Measurements from ENCODE around the gene EXOSC5. TPM values are rescaled to one million over a fixed set of nuclear protein-coding genes. Genes with fewer than 3 reads are reported as not detected.

The EXOSC5 gene
- total RNA-seq, 4 donors from 2014 or later = 28.6 to 34.5 (median 28.9) TPM

DNA sequence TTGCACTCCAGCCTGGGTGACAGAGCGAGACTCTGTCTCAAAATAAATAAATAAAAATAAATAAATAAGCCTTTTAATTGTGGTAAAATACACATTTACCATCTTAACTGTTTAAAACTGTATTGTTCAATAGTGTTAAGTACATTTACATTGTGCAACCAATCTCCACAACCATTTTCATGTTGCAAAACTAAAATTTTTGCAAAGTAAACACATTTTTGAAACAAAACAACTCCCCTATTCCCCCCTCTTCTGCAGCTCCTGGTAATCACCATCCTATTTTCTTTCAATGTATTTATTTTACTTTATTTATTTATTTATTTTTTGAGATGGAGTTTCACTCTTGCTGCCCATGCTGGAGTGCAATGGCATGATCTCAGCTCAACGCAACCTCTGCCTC, 27.4 kb downstream of the EXOSC5 start:
- intact Hi-C loops (cut with DNase I; ENCODE audit: low total_unique reads) = no loop called here
- TF ChIP-seq POLR2A (IDR thresholded peaks at IDR 0.05) (no peak), CTCF (IDR thresholded peaks at IDR 0.05) (no peak)
- H3K4me3 ChIP-seq (ENCODE audit: low read depth, poor library complexity, severe bottlenecking) = no peak overlapping the region
- DNase-seq (ENCODE audit: low spot score in 2 of 2) = no peak
- 95 to 96% methylated on average over 2 of the region's 2 CpGs for WGBS, 2 donors

- H3K4me3 ChIP-seq (ENCODE audit: low read depth, poor library complexity, severe bottlenecking) = no peak overlapping the region
- DNase-seq (ENCODE audit: low spot score in 2 of 2) = no peak
- no peak for TF ChIP-seq POLR2A (IDR thresholded peaks at IDR 0.05)
- TF ChIP-seq CTCF (IDR thresholded peaks at IDR 0.05) = no peak
- intact Hi-C loops (cut with DNase I; ENCODE audit: low total_unique reads) = no loop called here
- 35 to 41% methylated on average over 6 of the region's 6 CpGs for WGBS, 2 donors
Observed at GRCh38 chr19:41367848-41368301, 29.3 kb downstream of the EXOSC5 start.

GRCh38 chr19:41366089-41366488, 31.1 kb downstream of the EXOSC5 start:
- no peak overlapping the region for H3K4me3 ChIP-seq (ENCODE audit: low read depth, poor library complexity, severe bottlenecking)
- 95 to 100% methylated on average over 1 of the region's 1 CpG for WGBS, 2 donors
- no peak for DNase-seq (ENCODE audit: low spot score in 2 of 2)
- TF ChIP-seq CTCF (IDR thresholded peaks at IDR 0.05) (no peak), POLR2A (IDR thresholded peaks at IDR 0.05) (no peak)
- intact Hi-C loops (cut with DNase I; ENCODE audit: low total_unique reads) = no loop called here

- H3K4me3 ChIP-seq (ENCODE audit: low read depth, poor library complexity, severe bottlenecking) = peak overlapping the region; percentile 41
- TF ChIP-seq CTCF (IDR thresholded peaks at IDR 0.05) (no peak), POLR2A (IDR thresholded peaks at IDR 0.05) (no peak)
- intact Hi-C loops (cut with DNase I; ENCODE audit: low total_unique reads) = no loop called here
- 71 to 76% methylated on average over 14 of the region's 14 CpGs for WGBS, 2 donors
- no peak for DNase-seq (ENCODE audit: low spot score in 2 of 2)
Observed at GRCh38 chr19:41364524-41365391, 32.4 kb downstream of the EXOSC5 start.

DNA sequence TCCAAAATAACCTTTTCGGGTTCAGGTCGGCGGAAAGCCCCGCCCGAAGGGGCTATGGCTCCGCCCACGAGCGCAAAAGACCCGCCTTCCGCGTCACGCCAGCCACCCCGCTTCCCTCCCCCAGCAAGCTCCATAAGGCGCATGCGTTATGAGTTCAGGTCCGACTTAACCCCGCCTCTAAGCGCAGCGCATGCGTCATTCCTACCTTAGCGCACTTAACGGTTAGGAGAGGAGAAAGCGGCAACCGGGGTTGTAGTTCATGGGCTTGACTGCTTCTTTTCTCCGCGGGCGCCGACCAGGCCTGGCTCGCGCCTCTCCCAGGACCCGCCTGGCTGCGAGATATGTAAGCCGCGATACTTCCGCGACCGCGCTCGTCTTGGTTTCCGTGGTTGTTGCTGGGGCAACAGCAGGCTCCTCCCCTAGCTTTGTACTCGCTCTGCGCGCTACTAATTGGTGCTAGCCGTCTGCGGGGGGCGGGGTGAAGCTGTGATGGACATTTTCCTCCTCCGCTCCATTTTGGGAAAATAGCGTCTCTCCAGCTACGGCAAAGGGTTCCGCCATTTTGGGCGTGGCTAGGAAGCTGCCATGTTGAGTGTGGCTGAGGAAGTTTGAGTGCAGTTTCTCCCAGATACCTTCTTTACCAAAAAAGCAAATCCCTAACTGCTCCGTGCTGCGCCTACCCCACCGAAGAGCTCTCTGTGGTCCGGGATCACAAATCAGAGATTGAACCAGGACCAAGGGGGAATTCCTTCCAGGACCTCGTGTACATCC, 33.2 kb downstream of the EXOSC5 start, which contains the start of gene B9D2:
TSS of gene B9D2 (minus strand) at position 397 of the 771 bp plus-strand sequence. CDS start 630 bp downstream, outside the sequence.
- intact Hi-C loops (cut with DNase I; ENCODE audit: low total_unique reads) = no loop called here
- peak; percentile 98 to 99 for DNase-seq (ENCODE audit: low spot score in 2 of 2)
- WGBS, 2 donors = 0% methylated on average over 27 to 50 of the region's 56 CpGs
- TF ChIP-seq CTCF (IDR thresholded peaks at IDR 0.05) = no peak
- no peak for TF ChIP-seq POLR2A (IDR thresholded peaks at IDR 0.05)
- peak within 1 kb of the TSS; percentile 41 for H3K4me3 ChIP-seq (ENCODE audit: low read depth, poor library complexity, severe bottlenecking)
